ENCODE measurements around the gene PEX6.
A peak's percentile ranks its signal among the peaks of the same experiment; 100 is the strongest.
"Not testable (repeated sequence)": the region's sequence is repeated elsewhere in the genome, so short reads cannot be mapped to it uniquely, and the experiment has no call there.

The PEX6 gene
- 34.1 to 42.8 (median 38.5) reads per million in 4 donors for total RNA-seq

- peak; percentile 87 to 95 (median 93) for DNase-seq
These were observed at the start of gene PEX6 for GRCh38 chr6:42978839-42979522. Gene PEX6, minus strand, starts transcription at chr6:42979181. Its CDS starts 31 bp downstream, at chr6:42979150.

- DNase-seq: no peak
These were observed 47.4 kb upstream of the PEX6 start for GRCh38 chr6:43026365-43026764.

GRCh38 chr6:43024436-43024835 is 45.5 kb upstream of the PEX6 start:
- no peak for DNase-seq

GRCh38 chr6:43021270-43022047 is 42.5 kb upstream of the PEX6 start, which contains the start of gene RRP36:
Gene RRP36, plus strand, starts transcription at chr6:43021623. Its CDS starts 32 bp downstream, at chr6:43021655.
- peak; percentile 25 to 61 (median 50) for DNase-seq

GRCh38 chr6:43020847-43021246 is 41.9 kb upstream of the PEX6 start:
- no peak for DNase-seq

- no peak for DNase-seq
These were observed 41.2 kb upstream of the PEX6 start for GRCh38 chr6:43020052-43020705.

- no peak for DNase-seq
These were observed 40.2 kb upstream of the PEX6 start for GRCh38 chr6:43019152-43019551.

GRCh38 chr6:43016943-43017334 is 38.0 kb upstream of the PEX6 start:
- DNase-seq: no peak

- DNase-seq: no peak
These were observed 37.4 kb upstream of the PEX6 start for GRCh38 chr6:43016176-43016942.

- no peak for DNase-seq
These were observed 35.5 kb upstream of the PEX6 start for GRCh38 chr6:43014434-43014909.

GRCh38 chr6:43013843-43014433 is 35.0 kb upstream of the PEX6 start, which contains the start of the genes KLHDC3 and MEA1:
Gene KLHDC3, plus strand, starts transcription at chr6:43014249. Its CDS starts 2,944 bp downstream, at chr6:43017193.
Gene MEA1, minus strand, starts transcription at chr6:43013946. Its CDS starts 133 bp downstream, at chr6:43013813.
- DNase-seq: peak; percentile 97 to 100 (median 99)

- no peak for DNase-seq
These were observed 34.3 kb upstream of the PEX6 start for GRCh38 chr6:43013097-43013842.

- DNase-seq: no peak
These were observed 33.4 kb upstream of the PEX6 start for GRCh38 chr6:43012364-43012763.

- DNase-seq: no peak
These were observed 32.2 kb upstream of the PEX6 start for GRCh38 chr6:43011207-43011606.

GRCh38 chr6:43009124-43009523 is 30.1 kb upstream of the PEX6 start:
- DNase-seq: no peak

- no peak for DNase-seq
These were observed 28.1 kb upstream of the PEX6 start for GRCh38 chr6:43007126-43007525.

GRCh38 chr6:43006251-43006650 is 27.3 kb upstream of the PEX6 start:
- DNase-seq: no peak

GRCh38 chr6:43005844-43006243 is 26.9 kb upstream of the PEX6 start:
- DNase-seq: no peak

GRCh38 chr6:43001843-43002242 is 22.9 kb upstream of the PEX6 start:
- no peak for DNase-seq

GRCh38 chr6:42998205-42998604 is 19.2 kb upstream of the PEX6 start:
- DNase-seq: not testable (repeated sequence)

- no peak for DNase-seq
These were observed 17.5 kb upstream of the PEX6 start for GRCh38 chr6:42996513-42996912.

All from T-helper 1 cell (primary cell).